Epithelial cell of esophagus (primary cell): ENCODE data around the gene MYO9A.
"Not testable (repeated sequence)": the region's sequence is repeated elsewhere in the genome, so short reads cannot be mapped to it uniquely, and the experiment has no call there.

ENCODE experiments used
- DNase-seq: peaks from one replicate; pipeline ENCODE4 v3.0.0; 2010; ENCODE audit warnings: low read depth
- H3K4me3 ChIP-seq: 2 replicates; pipeline ENCODE4 v1.5.1; 2011; ENCODE audit warnings: mild to moderate bottlenecking, low read length, control low read depth
- CTCF ChIP-seq: IDR thresholded peaks from 2 replicates; pipeline ENCODE4 v1.5.1; 2011; ENCODE audit warnings: low read depth, mild to moderate bottlenecking, low read length, control low read depth, inconsistent platforms; ENCODE audit not compliant: insufficient read depth; ENCODE audit errors: missing control alignments

The MYO9A gene

GRCh38 chr15:72110355-72110754, 7.6 kb downstream of the MYO9A start:
- no peak for DNase-seq
- H3K4me3 ChIP-seq = no peak overlapping the region
- TF ChIP-seq CTCF = no peak

- no peak overlapping the region for H3K4me3 ChIP-seq
- no peak for TF ChIP-seq CTCF
- no peak for DNase-seq
Measured at GRCh38 chr15:72106068-72106467, 11.9 kb downstream of the MYO9A start.

- no peak for TF ChIP-seq CTCF
- no peak for DNase-seq
- H3K4me3 ChIP-seq = no peak overlapping the region
Measured at GRCh38 chr15:72105111-72105510, 12.8 kb downstream of the MYO9A start.

GRCh38 chr15:72100551-72100950, 17.4 kb downstream of the MYO9A start:
- not testable (repeated sequence) for DNase-seq, H3K4me3 ChIP-seq

- DNase-seq = no peak
- H3K4me3 ChIP-seq = no peak overlapping the region
- TF ChIP-seq CTCF = no peak
Measured at GRCh38 chr15:72099155-72099554, 18.8 kb downstream of the MYO9A start.

- no peak for DNase-seq
- H3K4me3 ChIP-seq = no peak overlapping the region
- no peak for TF ChIP-seq CTCF
Measured at GRCh38 chr15:72098040-72098439, 19.9 kb downstream of the MYO9A start.

- no peak for TF ChIP-seq CTCF
- H3K4me3 ChIP-seq = no peak overlapping the region
- no peak for DNase-seq
Measured at GRCh38 chr15:72096796-72097195, 21.2 kb downstream of the MYO9A start.

- DNase-seq = no peak
- H3K4me3 ChIP-seq = no peak overlapping the region
- TF ChIP-seq CTCF = no peak
Measured at GRCh38 chr15:72092691-72093090, 25.3 kb downstream of the MYO9A start.
